Lower leg skin (tissue), 4 donors: Measurements from ENCODE around the gene OGA. TPM values are rescaled to one million over a fixed set of nuclear protein-coding genes. Genes with fewer than 3 reads are reported as not detected.

Experiments used
- DNase-seq, 2 donors: peaks; one replicate each; pipeline ENCODE4 v3.0.0-alpha.2; 2019; ENCODE audit warnings: low spot score in 2 of 2
- H3K4me3 ChIP-seq: fragments of 200-600 bp; sonication (generic); 2 replicates; pipeline ENCODE4 v1.5.1; 2017; ENCODE audit warnings: mild to moderate bottlenecking, low read depth; ENCODE audit not compliant: poor library complexity, severe bottlenecking
- POLR2A ChIP-seq, 2 donors: fragments of 450-650 bp; IDR thresholded peaks; one replicate each; pipeline ENCODE4 v1.6.1; 2016 to 2017; ENCODE audit warnings: antibody characterized with exemption in 2 of 2, mild to moderate bottlenecking in 1 of 2, moderate library complexity in 1 of 2
- WGBS, 2 donors: methylation state at CpG; one replicate each; pipeline ENCODE4 v1.1.5; 2018; 5-methylcytosine and 5-hydroxymethylcytosine counted together
- intact Hi-C: fragments of 100-400 bp; cut with DNase I; formaldehyde crosslinking; loops from one replicate; pipeline ENCODE4 v1.15.0; 2023; ENCODE audit warnings: low total_unique reads
- total RNA-seq, 4 donors: library from RNA; depleted of rRNA; stranded (reverse); fragments of >200 nt; gene quantifications; one replicate each; pipeline ENCODE4 v1.1.0, GENCODE V29; 2016
- TF ChIP-seq, protein P1 (sequence below), 3 donors: fragments of 450-650 bp; IDR thresholded peaks; one replicate each; pipeline ENCODE4 v1.5.1; 2016; ENCODE audit warnings: antibody characterized with exemption in 3 of 3, mild to moderate bottlenecking in 3 of 3, moderate library complexity in 2 of 3

Gene OGA
- total RNA-seq, 4 donors from 2014 or later, result 72.2 to 188 (median 116) TPM

DNA sequence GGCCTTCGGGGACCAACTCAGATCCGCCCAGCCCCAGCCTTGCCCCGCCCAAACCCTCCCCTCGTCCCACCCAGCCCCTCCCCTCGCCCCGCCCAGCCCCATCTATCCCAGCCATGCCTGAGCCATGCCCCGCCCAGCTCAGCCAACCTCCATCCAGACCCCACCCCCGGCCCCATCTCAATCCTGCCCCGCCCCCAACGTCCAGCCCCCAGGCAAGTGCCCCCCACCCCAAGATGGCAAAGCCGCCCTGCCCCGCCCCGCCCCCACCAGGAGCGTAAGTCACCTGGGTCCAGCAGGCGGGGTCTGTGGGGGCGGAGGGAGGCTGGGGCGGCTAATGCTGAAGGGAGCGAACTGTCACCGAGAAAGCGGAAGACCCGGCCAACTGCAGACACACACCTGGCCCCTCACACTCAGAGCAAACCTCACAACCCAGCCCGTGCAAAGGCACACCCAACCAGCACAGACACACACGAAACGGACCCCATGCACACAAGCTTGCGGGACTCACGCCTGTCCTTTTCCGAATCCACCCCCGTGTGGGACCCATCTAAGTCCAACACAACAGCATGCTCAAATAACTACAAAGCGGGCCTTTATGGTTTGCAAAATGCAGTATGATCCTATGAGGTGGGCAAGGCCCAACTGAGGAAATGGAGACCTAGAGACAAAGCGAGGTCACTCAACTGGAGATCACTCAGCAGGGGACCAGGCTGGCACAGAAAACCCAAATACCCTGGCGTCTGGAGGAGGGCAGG, 11.5 kb upstream of the OGA start:
- intact Hi-C loops, result no loop called here
- TF ChIP-seq, protein P1, sequence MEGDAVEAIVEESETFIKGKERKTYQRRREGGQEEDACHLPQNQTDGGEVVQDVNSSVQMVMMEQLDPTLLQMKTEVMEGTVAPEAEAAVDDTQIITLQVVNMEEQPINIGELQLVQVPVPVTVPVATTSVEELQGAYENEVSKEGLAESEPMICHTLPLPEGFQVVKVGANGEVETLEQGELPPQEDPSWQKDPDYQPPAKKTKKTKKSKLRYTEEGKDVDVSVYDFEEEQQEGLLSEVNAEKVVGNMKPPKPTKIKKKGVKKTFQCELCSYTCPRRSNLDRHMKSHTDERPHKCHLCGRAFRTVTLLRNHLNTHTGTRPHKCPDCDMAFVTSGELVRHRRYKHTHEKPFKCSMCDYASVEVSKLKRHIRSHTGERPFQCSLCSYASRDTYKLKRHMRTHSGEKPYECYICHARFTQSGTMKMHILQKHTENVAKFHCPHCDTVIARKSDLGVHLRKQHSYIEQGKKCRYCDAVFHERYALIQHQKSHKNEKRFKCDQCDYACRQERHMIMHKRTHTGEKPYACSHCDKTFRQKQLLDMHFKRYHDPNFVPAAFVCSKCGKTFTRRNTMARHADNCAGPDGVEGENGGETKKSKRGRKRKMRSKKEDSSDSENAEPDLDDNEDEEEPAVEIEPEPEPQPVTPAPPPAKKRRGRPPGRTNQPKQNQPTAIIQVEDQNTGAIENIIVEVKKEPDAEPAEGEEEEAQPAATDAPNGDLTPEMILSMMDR (IDR thresholded peaks at IDR 0.05), result no peak
- no peak for TF ChIP-seq POLR2A (IDR thresholded peaks at IDR 0.05)
- 10 to 16% methylated on average over 24 to 30 of the region's 31 CpGs for WGBS, 2 donors
- peak in 1 of 2 donors; percentile 88 for DNase-seq
- H3K4me3 ChIP-seq, result no peak overlapping the region

DNA sequence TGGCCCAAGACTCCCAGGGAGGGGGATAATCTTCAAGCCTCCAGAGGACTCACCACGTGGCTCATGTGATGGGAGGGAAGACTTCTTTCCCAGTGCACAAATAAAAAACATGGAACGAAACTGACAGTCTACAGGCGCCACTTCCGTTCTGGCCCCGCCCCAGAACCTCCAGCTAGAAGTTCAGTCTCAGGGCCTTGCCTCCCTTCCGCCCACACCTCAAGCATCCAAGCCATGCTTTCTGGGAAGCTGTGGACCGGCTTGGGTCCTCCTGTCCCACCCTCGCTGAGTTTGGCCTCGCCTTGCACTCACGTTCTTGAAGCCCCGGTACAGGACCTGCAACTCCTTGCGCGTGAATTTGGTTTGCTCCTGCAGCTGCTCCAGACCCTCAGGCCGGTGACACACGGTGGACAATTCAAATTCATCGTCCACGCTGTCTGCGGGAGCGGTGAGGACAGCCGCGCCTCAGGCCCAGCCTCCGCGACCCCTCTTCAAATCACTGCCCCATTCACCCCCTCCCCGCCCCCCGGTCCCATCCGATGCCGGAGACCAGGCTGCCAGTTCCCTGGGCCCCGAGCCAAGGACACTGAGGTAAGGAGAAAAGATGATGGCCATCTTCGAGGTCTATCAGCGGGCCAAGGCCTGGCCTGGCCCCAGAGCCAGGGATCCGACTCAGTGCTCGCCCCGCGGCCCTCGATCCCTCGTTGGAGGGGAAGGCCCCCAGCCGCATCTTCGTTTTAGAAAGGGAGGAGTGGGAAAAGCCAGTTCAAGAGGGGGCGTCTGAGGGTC, 10.7 kb upstream of the OGA start:
- DNase-seq, result peak in 1 of 2 donors; percentile 88
- TF ChIP-seq, protein P1 (IDR thresholded peaks at IDR 0.05), result no peak
- no peak for TF ChIP-seq POLR2A (IDR thresholded peaks at IDR 0.05)
- H3K4me3 ChIP-seq, result no peak overlapping the region
- 39 to 50% methylated on average over 26 to 39 of the region's 39 CpGs for WGBS, 2 donors
- intact Hi-C loops, result no loop called here

DNA sequence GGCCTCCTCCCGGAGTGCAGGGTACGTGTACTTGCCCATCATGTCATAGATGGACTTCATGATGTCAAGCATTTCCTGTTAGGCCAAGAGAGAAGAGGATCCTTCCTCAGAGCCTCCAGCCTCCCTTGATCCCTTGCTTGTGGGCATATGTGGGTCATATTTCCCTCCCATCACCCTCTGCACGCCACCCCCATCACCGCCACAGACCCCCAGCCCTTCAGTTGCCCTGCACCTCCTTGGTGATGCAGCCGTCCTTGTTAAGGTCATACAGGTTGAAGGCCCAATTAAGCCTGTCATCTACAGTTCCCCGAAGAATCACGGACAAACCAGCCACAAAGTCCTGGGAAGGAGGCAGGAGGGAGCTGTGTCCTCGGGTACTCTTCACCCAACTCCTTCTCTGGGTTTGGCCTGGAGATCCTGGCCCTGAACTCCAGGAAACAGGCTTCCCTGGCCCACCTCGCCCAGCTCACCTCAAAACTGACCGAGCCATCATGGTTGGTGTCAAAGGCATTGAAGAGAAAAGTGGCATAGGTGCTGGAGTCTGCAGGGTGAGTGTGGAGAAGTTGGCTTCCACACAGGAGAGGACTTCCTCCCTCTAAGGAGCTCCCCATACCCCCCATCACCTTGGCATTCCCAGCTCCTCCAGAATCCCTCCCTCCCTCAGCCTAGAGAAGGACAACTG, 9.8 kb upstream of the OGA start:
- intact Hi-C loops, result no loop called here
- peak in 1 of 2 donors; percentile 74 for DNase-seq
- WGBS, 2 donors, result 92 to 95% methylated on average over 10 of the region's 10 CpGs
- no peak for TF ChIP-seq POLR2A (IDR thresholded peaks at IDR 0.05)
- TF ChIP-seq, protein P1 (IDR thresholded peaks at IDR 0.05), result no peak
- H3K4me3 ChIP-seq, result no peak overlapping the region

DNA sequence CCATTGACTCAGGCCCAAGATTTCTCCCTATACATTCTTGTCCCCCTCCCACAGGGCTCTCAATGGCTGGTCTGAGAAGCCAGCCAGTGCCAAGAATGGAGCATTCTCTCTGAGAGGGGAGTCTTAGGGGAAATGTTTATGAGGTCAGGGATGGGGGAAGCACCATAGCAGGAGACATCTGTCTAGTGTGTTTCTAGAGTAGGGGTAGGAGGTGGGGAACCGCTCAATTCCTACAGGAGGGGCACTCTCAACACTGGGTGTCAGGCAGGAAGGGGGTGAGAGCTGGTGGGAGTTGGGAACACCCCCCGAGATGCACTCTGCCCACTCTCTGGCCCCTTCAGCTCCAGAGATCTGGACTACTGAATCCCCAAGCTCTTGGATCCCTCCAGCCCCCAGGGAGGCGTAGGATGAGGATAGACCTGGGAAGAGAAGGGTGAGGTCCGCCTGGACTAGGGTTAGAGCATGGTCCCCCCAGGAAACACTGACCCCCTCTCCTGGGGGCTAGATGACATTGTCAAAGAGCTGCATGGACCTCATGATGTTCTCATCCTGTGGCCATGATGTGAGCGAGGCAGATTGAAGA, 8.7 kb upstream of the OGA start:
- WGBS, 2 donors, result 91 to 94% methylated on average over 5 of the region's 5 CpGs
- intact Hi-C loops, result no loop called here
- H3K4me3 ChIP-seq, result no peak overlapping the region
- no peak for TF ChIP-seq POLR2A (IDR thresholded peaks at IDR 0.05)
- TF ChIP-seq, protein P1 (IDR thresholded peaks at IDR 0.05), result no peak
- DNase-seq, result no peak

DNA sequence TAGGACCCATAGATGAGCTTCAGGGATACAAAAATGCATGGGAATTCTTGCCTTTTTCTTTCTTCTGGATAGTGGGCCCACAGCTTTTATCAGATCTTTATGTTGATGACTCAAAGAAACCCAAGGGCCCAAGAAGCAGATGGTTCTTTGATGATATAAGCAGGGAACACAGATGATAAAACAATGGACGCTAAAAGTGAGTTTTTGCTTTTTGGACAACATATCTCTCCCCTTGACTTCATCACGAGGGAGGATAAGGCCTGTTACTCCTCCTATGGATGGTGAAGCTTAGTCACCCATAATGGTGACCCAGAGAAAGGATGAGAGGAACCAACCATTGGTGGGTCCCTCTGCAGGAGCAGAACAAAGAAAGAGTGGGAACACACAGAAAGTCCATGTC, 6.5 kb upstream of the OGA start:
- no peak overlapping the region for H3K4me3 ChIP-seq
- DNase-seq, result no peak
- no peak for TF ChIP-seq POLR2A (IDR thresholded peaks at IDR 0.05)
- WGBS, 2 donors, result 86 to 93% methylated on average over 2 of the region's 2 CpGs
- intact Hi-C loops, result no loop called here
